ENCODE results near the gene DENND1C.
A peak's percentile ranks its signal among the peaks of the same experiment; 100 is the strongest.

The DENND1C gene

GRCh38 chr19:6465663-6466062 is 15.9 kb downstream of the DENND1C start:
- no peak for TF ChIP-seq CTCF (IDR thresholded peaks at IDR 0.05; ENCODE audit: insufficient read depth, low read length, poor library complexity, severe bottlenecking)
- peaks cover 5% of the 10 kb centered on the region for H3K36me3 ChIP-seq (ENCODE audit: control insufficient read depth, insufficient read depth, low read length)
- no peaks in the 10 kb centered on the region for H3K27me3 ChIP-seq (replicated peaks; ENCODE audit: control insufficient read depth, insufficient read depth, low read length)
- no peak for DNase-seq (ENCODE audit: extremely low read depth, insufficient read length)
- no peak overlapping the region for H3K4me3 ChIP-seq (replicated peaks; ENCODE audit: low read depth, low read length)

- Histone ChIP-seq H3K4me3 (replicated peaks; ENCODE audit: low read depth, low read length) (no peak overlapping the region), H3K36me3 (ENCODE audit: control insufficient read depth, insufficient read depth, low read length) (peaks cover 2% of the 10 kb centered on the region), H3K27me3 (replicated peaks; ENCODE audit: control insufficient read depth, insufficient read depth, low read length) (no peaks in the 10 kb centered on the region)
- no peak for TF ChIP-seq CTCF (IDR thresholded peaks at IDR 0.05; ENCODE audit: insufficient read depth, low read length, poor library complexity, severe bottlenecking)
- no peak for DNase-seq (ENCODE audit: extremely low read depth, insufficient read length)
These were observed 16.6 kb downstream of the DENND1C start for GRCh38 chr19:6465006-6465405.

GRCh38 chr19:6464070-6464873 is 17.3 kb downstream of the DENND1C start, which contains the start of gene CRB3:
Gene CRB3 (plus strand): TSS chr19:6464271. CDS start chr19:6464702, 431 bp downstream.
- no peak for DNase-seq (ENCODE audit: extremely low read depth, insufficient read length)
- Histone ChIP-seq H3K27me3 (replicated peaks; ENCODE audit: control insufficient read depth, insufficient read depth, low read length) (no peaks in the 10 kb centered on the region), H3K4me3 (replicated peaks; ENCODE audit: low read depth, low read length) (peak within 1 kb of the TSS; percentile 35), H3K36me3 (ENCODE audit: control insufficient read depth, insufficient read depth, low read length) (peaks cover 2% of the 10 kb centered on the region)
- no peak for TF ChIP-seq CTCF (IDR thresholded peaks at IDR 0.05; ENCODE audit: insufficient read depth, low read length, poor library complexity, severe bottlenecking)

GRCh38 chr19:6460099-6460884 is 21.3 kb downstream of the DENND1C start:
- peak; percentile 97 for DNase-seq (ENCODE audit: extremely low read depth, insufficient read length)
- TF ChIP-seq CTCF (IDR thresholded peaks at IDR 0.05; ENCODE audit: insufficient read depth, low read length, poor library complexity, severe bottlenecking) = peak; percentile 60
- Histone ChIP-seq H3K4me3 (replicated peaks; ENCODE audit: low read depth, low read length) (peak overlapping the region; percentile 74), H3K36me3 (ENCODE audit: control insufficient read depth, insufficient read depth, low read length) (peaks cover 11% of the 10 kb centered on the region), H3K27me3 (replicated peaks; ENCODE audit: control insufficient read depth, insufficient read depth, low read length) (no peaks in the 10 kb centered on the region)

GRCh38 chr19:6459262-6460098 is 22.1 kb downstream of the DENND1C start, which contains the start of gene SLC25A23:
Gene SLC25A23 (minus strand): TSS chr19:6459792. CDS start chr19:6459628, 164 bp downstream.
- peaks cover 16% of the 10 kb centered on the region for H3K36me3 ChIP-seq (ENCODE audit: control insufficient read depth, insufficient read depth, low read length)
- no peak for TF ChIP-seq CTCF (IDR thresholded peaks at IDR 0.05; ENCODE audit: insufficient read depth, low read length, poor library complexity, severe bottlenecking)
- H3K4me3 ChIP-seq (replicated peaks; ENCODE audit: low read depth, low read length) = peak within 1 kb of the TSS; percentile 74
- DNase-seq (ENCODE audit: extremely low read depth, insufficient read length) = peak; percentile 85
- H3K27me3 ChIP-seq (replicated peaks; ENCODE audit: control insufficient read depth, insufficient read depth, low read length) = no peaks in the 10 kb centered on the region

All from GM06990 (cell line).